ENCODE measurements around the gene NUP50. TPM values are rescaled to one million over a fixed set of nuclear protein-coding genes. Genes with fewer than 3 reads are reported as not detected.

Gene NUP50
- polyA plus RNA-seq, 1 donor = 40.8 TPM

Other genes with a start within 250 kb of the NUP50 start
- 0.63 TPM for gene PHF21B, start 153.9 kb upstream of the NUP50 start, polyA plus RNA-seq
- gene KIAA0930, start 77.0 kb downstream of the NUP50 start, polyA plus RNA-seq = 21.8 TPM
- 113 TPM for gene UPK3A, start 121.0 kb downstream of the NUP50 start, polyA plus RNA-seq
- gene FAM118A, start 146.0 kb downstream of the NUP50 start, polyA plus RNA-seq = 72.0 TPM
- 0.27 TPM for gene SMC1B, start 249.7 kb downstream of the NUP50 start, polyA plus RNA-seq
- 4.7 TPM for gene RIBC2, start 249.8 kb downstream of the NUP50 start, polyA plus RNA-seq

All from large intestine (tissue), 1 donor.